NOMO-1 treated with dmso at 0.1 percent for 144 hours (cell line): ENCODE measurements around the gene ESAM.

Experiments
- DNase-seq: peaks from one replicate; lab custom pipeline; 2025; ENCODE audit not compliant: unreplicated experiment; lab: John Stamatoyannopoulos, UW

The ESAM gene

DNA sequence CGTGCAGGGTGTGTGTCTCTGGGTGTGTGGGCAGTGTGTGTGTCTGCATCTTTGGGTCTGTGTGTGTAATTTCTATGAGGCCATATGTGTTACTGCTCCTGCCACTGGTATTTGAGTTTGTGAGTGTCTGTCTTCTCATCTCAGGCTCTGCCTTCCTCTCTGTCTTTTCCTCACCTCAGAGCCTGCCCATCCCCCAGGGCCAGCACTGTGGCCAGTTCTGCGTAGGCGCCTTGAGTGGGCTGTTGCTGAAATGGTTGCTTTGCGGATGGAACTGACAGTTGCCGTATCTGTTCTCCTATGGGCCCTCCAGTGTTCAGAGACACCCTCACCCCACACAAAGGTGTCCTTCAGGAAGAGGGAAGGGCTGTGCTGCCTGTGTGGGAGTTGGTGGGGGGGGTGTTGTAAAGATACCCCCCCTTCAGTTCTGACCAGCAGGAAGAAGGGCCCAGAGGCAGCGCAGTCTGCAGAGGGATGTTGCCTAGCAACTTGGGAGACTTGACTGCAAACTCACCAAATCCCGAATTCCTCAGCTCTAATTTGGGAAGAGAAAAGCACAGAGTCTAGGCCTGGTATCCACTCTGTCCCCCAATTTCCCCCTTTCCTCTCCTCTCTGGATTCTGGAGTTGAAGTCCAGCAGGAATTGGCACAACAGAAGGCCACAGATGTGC, 24.3 kb downstream of the ESAM start:
- no peak for DNase-seq

DNA sequence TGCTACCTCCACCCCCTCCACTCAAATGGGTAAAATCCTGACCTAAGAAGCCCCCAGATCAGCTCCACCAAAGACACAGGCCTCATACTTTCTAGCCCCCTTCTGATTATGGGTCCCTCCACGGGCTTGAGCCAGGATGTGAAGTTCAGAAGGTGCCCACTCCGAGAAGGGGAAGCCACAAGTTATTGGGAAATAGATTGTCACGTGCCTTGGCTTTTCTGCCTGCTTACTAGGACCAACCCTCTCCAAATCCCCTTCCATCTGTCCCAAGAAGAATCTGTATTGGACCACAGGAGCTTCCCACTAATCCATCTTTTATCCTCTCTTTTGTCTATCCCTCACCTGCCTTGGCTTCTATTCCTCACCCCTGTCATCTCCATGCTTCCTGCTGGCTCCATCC, 25.4 kb downstream of the ESAM start:
- DNase-seq, result peak; percentile 54

DNA sequence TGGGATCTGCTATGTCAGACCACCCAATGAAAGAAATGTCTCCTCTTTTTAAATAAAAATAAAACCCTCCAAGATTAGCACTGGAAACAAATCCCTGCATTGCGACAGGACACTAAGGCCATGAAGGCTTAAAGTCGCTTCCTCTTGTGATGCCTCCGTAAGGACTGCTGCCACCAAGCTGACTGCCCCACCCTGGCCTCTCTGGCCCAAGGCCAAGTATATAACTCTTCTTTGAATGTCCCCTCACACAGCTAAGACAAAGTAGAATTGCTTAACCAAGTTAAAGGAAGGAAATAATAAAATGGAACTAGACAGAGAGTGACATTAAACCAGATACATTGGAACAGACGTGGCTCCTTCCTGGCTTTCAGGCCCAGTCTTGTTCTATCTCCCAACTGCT, 29.9 kb downstream of the ESAM start:
- peak; percentile 95 for DNase-seq

DNA sequence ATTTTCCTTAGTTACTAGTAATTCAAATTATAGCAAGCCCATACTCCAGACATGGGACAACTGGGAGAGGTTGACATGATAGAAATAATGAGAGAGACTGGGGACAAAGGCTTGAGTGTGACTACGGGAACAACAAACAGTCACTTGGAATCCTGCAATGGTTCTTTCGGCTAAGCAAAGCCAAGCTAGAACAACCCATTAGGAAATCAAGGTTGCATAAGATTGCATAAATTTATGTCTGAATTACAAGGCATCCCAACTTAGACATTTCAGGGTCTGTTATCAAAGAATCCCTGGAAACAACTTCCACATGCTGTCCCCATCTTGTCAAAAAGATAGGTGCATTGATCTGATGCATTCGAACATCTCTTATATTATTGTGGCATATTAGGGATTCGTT, 32.5 kb downstream of the ESAM start:
- no peak for DNase-seq

DNA sequence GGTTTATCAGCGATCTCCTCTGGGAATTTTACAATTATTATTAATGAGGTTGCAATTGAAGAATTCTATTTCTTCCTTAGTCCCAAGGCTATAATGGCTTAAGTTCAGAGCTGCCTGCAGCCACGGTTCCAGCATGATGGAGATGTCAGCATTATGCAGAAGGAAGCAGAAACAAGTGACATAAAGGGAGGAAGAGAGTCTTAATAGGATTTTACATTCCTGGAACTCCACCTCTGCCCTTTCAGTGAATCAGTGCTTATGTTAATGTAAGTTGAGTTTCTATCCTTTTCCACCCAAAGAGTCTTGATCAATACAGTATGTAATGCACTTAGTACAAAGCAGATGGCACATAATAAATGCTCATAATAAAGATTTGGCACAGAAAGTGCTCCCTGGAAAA, 34.0 kb downstream of the ESAM start:
- no peak for DNase-seq

DNA sequence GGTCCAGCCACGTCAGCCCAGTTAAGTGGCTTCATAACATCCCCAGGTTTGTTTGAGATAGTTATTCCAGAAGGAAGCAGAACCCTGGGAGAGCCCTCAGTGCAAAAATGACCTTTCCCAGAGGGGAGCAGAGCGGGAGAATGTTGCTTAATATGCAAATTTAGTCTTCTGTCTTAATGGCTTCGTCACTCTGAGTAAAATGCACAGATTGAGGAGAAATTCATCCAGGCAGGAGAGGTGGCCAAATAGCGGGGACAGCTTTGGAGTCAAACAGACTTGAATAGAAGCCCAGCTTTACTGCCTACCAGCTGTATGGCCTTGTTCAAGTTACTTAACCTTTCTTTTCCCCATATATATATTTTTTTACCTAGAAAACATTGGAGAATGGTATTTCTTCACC, 34.6 kb downstream of the ESAM start:
- no peak for DNase-seq

DNA sequence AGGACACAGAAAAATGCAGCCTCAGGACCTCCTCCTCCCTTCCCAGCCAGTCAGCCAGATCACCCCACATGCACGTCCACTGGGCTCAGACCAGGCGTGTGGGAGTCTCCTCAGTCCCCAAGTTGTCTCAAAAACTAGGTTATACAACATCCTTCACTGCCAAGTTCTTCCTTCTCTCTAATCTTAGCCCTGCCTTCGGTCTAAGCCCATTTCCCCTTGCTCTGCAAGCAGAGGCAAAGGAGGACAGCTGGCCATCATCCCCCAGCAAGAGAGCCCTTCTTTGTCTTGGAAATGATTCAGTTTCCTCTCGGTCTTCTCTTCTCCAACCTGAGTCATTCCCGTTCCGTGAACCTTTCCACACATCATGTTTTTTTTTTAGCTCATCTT, 36.4 kb downstream of the ESAM start:
- DNase-seq, result no peak

DNA sequence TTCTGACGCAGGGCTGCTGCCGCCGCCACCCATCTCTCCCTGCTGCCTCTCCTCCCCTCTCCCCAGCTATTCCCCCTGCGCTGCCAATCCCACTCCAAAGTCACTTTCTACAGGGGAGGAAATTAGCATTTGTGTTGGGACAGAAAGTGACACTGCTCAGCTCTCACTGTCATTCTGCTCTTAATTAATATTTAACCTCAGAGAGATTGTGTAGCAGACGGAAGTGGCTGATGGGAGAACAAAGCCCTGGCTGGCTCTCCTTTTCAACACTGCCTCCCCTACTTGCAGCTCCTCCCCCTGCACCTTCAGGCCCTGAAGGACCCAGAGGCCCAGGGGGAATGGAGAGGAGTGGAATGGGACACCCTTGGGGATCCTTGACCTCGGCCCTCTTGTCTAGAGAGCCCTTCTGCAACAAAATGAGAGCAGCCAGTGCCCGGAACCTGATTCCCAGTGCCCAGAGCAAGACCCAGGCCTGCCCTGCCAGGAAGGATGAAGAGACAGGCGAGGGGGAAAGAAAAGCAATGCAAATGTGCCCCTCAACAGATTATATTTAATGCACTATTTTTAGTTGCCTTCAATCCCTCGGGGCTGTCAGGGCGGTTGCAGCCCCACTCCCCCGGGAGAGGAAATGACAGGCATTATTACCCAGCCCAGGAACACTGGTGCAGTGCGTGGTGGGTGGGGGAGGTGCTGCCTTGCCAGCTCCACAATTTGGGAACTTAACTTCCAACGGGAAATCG, 36.9 kb downstream of the ESAM start:
- no peak for DNase-seq

DNA sequence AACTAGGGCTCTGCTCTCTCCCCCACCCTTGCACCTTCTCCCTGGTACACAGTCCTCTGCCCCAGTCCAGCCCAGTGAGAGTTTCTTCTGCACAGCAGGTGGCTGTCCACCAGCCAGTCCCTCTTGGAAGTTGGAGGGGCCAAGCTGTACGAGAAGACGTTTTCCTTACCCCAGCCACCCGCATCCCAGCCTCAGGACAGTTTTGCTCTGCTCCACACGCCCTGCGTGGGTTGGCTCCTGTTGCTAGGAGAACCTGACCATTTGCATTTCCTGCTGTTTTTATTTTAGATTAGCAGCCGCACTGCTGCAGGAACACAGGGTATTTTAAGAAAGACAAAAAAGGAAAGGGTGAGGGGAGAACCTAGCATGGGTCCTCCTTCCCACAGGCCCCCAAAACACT, 39.9 kb downstream of the ESAM start:
- no peak for DNase-seq

DNA sequence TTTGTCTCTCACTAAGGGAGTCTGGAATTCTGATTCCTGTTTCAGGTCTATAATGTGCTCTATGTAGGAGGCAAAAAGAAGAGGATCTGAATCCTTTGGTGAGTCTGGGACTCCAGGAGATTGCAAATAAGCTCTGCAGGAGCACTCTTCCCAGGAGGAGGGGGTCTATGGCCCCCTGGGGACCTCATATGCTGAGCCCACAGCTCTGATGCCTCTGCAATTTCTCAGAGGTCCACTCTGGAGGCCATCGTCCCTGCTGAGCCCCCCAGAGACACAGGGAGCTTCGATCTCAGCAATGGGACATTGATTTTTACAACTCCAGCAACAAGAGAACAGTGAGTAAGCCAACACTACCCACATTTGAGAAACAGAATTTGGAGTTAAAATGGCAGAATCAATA, 42.6 kb downstream of the ESAM start:
- no peak for DNase-seq

DNA sequence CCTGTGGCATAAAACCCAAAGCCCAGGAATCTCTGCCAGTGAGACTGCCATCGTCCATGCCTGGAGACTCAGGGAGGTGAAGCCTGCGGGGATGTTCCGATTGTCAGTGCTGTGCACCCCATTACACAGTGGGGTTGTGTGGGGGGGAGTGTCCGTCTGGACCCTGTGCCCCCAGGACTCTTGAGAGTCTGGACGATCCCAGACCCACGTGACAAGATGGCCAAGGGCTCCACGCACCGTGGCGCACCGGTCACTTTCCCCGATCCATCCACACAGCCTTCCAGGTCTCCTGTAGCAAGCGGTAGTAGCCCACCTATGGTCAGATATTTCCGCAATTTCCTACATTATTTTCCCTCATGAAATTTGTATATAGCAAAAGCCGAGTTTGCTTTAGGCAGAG, 43.3 kb downstream of the ESAM start:
- no peak for DNase-seq

DNA sequence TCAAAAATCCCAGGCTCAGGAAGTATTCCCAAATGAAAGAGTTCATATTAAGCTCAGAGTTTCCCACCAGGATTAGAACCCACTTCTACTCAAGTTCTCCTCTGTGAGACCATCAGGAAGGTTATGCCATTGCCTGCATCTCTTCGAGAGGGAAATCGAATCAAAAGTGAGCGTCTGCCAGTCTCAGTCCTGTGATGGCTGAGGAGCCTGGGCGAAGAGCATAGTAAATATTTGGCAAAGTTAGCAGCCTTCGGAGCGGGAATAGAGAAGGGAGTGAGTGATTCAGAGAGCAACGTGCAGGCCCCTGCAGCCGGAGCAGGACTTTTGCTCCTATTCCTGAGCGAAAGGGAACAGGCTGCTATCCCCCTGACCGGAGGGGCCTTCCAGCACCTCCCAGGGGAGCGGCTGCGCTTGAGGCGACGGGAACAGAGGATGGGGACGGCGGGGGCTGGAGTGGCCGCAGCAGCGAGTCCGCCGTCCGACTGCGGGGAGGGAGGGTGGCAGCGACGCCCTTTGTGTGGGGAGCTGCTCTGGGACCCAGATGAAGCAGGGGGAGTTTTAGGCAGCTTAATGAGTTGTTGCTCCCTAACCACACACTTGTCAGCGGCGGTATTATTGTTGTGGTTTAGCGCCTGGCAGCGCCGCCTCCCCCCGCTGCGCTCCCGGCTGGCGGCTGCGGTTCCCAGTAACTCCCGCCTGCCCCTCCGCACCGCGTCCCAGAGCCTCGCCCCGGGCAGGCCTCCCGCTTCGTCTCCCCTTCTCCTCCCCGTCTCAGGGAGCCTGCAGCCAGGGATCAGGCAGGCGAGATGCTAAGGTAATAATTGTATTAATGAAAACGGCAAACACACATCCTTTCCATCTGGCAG, 44.1 kb downstream of the ESAM start:
- no peak for DNase-seq

DNA sequence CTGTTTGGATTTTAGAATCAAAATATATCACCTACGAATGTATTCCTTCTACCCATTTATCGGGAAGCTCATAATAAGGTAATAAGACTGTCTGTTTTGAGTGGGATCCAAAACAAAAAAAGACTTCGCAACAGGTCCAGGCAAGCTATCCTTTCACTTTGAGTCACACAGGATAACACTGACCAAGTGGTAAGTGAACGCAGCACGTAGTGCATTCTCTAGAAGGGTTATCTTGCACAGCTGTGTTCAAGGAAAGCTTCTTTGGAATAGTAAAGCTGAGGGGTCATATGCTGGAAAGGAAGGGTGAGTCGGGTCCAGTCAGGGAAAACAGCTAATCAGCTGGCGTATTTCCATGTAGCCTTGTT, 44.7 kb downstream of the ESAM start:
- no peak for DNase-seq

DNA sequence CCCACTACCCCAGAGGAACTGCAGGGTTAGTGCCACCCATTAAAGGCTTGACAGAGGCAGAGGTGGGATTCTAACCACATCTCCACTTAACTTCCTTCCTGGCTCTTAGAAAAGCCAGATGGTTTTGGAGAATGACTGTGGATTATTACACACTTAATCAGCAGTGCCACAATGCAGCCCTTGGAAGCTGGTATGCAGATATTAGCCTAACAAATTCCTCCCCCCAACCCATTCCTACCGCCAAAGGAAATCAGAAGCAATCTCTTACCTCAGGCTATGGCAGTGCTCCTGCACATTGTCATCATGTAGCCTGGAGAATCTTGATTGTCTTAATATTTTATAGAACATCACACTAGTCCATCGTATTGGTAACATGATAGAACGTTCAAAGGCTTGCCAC, 45.5 kb downstream of the ESAM start:
- DNase-seq, result no peak

DNA sequence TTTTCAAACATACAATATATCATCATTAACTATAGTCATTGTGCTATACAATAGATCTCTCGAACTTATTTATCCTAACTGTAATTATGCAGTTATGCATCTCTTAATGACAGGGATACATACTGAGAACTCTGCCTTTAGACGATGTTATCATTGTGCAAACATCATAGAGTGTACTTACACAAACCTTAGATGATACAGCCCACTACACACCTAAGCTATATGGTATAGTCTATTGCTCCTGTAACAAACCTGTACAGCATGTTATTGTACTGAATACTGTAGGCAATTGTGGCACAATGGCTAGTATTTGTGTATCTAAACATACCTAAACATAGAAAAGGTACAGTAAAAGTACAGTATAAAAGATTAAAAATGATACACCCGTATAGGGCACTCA, 49.7 kb downstream of the ESAM start:
- no peak for DNase-seq

DNA sequence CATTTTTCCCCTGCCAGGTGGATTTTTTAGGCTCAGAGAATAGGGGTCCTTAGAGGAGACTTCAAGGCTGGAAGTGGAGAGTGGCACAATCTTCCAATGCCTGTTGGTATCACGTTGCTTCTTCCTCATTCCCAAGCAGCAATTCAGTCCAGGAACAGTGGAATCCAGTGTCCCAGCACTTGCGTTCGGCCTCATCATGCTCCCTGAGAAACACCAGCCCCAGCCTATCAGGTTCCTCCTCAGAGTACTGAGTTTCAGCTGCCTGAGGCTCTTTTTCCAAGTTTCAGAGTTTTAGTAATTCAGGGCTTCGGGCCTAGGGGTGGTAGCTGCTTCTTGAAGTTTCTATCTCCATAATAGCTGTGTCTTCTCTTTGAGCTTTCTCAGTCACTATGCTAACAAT, 54.3 kb downstream of the ESAM start:
- no peak for DNase-seq
